ENCODE results near the gene KIF18B. TPM values are rescaled to one million over a fixed set of nuclear protein-coding genes. Genes with fewer than 3 reads are reported as not detected.

Gene KIF18B
- total RNA-seq, 1 donor from 2014 or later = 87.3 TPM

GRCh38 chr17:44931376-44931775 is 16.2 kb downstream of the KIF18B start:
- Mint-ChIP-seq H3K27me3 (ENCODE audit: low read depth) (no peaks in the 10 kb centered on the region), H3K27ac (ENCODE audit: unreplicated experiment) (no peak overlapping the region), H3K4me1 (no peaks in the 10 kb centered on the region), H3K36me3 (ENCODE audit: low read depth) (peaks cover 7% of the 10 kb centered on the region), H3K4me3 (no peak overlapping the region), H3K9me3 (no peaks in the 10 kb centered on the region)
- no peak for DNase-seq (ENCODE audit: low read depth, low spot score)
- TF ChIP-seq CTCF (conservative IDR thresholded peaks at IDR 0.05) = no peak

DNA sequence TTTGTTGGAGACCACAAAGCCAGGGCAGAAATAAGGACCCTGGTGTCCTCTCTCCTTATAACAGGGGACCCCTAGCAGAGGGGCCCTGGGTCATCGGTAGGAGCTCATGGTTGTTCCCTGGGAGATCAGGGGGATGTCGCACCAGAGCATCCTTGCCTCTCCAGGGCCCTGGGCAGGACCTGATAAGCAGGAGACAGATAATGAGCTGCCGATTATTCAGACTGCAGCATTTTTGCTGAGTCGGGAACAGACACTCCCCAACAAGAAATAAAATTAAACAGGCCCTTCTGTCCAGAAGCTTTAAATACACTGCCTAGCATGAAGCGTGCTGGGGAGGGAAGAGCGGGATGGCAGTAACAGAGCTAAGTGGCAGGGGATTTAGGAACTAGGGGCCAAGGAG is 16.9 kb downstream of the KIF18B start:
- no peak overlapping the region for H3K4me3 Mint-ChIP-seq
- no peak for DNase-seq (ENCODE audit: low read depth, low spot score)
- TF ChIP-seq CTCF (conservative IDR thresholded peaks at IDR 0.05) = no peak
- no peaks in the 10 kb centered on the region for H3K27me3 Mint-ChIP-seq (ENCODE audit: low read depth)
- no peak overlapping the region for H3K27ac Mint-ChIP-seq (ENCODE audit: unreplicated experiment)
- no peaks in the 10 kb centered on the region for H3K4me1 Mint-ChIP-seq
- peaks cover 10% of the 10 kb centered on the region for H3K36me3 Mint-ChIP-seq (ENCODE audit: low read depth)
- no peaks in the 10 kb centered on the region for H3K9me3 Mint-ChIP-seq

GRCh38 chr17:44928950-44929720 is 18.4 kb downstream of the KIF18B start:
- Mint-ChIP-seq H3K36me3 (ENCODE audit: low read depth) (peaks cover 14% of the 10 kb centered on the region), H3K4me1 (no peaks in the 10 kb centered on the region), H3K9me3 (no peaks in the 10 kb centered on the region), H3K27ac (ENCODE audit: unreplicated experiment) (no peak overlapping the region), H3K27me3 (ENCODE audit: low read depth) (no peaks in the 10 kb centered on the region), H3K4me3 (no peak overlapping the region)
- no peak for DNase-seq (ENCODE audit: low read depth, low spot score)
- no peak for TF ChIP-seq CTCF (conservative IDR thresholded peaks at IDR 0.05)

GRCh38 chr17:44928136-44928535 is 19.4 kb downstream of the KIF18B start:
- H3K9me3 Mint-ChIP-seq = no peaks in the 10 kb centered on the region
- H3K36me3 Mint-ChIP-seq (ENCODE audit: low read depth) = peaks cover 14% of the 10 kb centered on the region
- no peak overlapping the region for H3K4me3 Mint-ChIP-seq

DNA sequence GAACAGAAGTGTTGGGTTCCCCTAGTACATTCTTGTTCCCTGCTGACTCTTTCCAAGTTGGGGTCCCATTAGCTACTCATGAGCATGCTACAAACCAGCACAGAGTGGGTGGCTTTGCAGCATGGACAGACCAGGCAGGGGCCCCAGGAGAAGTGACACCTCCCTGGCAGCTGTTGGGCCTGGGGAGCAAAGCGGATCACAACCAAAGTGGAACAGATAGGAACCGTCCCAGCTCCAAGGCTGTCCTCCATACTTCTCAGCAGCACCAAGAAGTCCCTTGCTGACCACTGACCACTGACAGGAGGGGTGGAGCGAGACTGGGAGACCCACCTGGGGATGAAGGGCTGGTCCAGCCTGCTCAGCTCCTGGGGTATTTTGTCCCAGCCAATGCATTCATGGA is 19.9 kb downstream of the KIF18B start:
- H3K4me1 Mint-ChIP-seq = peaks cover 9% of the 10 kb centered on the region
- peaks cover 14% of the 10 kb centered on the region for H3K36me3 Mint-ChIP-seq (ENCODE audit: low read depth)
- H3K9me3 Mint-ChIP-seq = no peaks in the 10 kb centered on the region
- H3K27ac Mint-ChIP-seq (ENCODE audit: unreplicated experiment) = no peak overlapping the region
- H3K4me3 Mint-ChIP-seq = no peak overlapping the region
- peaks cover 3% of the 10 kb centered on the region for H3K27me3 Mint-ChIP-seq (ENCODE audit: low read depth)
- no peak for DNase-seq (ENCODE audit: low read depth, low spot score)
- no peak for TF ChIP-seq CTCF (conservative IDR thresholded peaks at IDR 0.05)

More at GRCh38 chr17:44928136-44928535, 19.4 kb downstream of the KIF18B start:
- Mint-ChIP-seq H3K27ac (ENCODE audit: unreplicated experiment) (no peak overlapping the region), H3K27me3 (ENCODE audit: low read depth) (peaks cover 3% of the 10 kb centered on the region), H3K4me1 (peaks cover 5% of the 10 kb centered on the region)
- no peak for DNase-seq (ENCODE audit: low read depth, low spot score)
- no peak for TF ChIP-seq CTCF (conservative IDR thresholded peaks at IDR 0.05)
